ENCODE data around the gene ZNF618. TPM values are rescaled to one million over a fixed set of nuclear protein-coding genes. Genes with fewer than 3 reads are reported as not detected.

Gene ZNF618
- polyA plus RNA-seq, 1 donor (not counting 4 experiments of a cell fraction or from before 2014, with no cell fraction given), result 2.5 TPM

DNA sequence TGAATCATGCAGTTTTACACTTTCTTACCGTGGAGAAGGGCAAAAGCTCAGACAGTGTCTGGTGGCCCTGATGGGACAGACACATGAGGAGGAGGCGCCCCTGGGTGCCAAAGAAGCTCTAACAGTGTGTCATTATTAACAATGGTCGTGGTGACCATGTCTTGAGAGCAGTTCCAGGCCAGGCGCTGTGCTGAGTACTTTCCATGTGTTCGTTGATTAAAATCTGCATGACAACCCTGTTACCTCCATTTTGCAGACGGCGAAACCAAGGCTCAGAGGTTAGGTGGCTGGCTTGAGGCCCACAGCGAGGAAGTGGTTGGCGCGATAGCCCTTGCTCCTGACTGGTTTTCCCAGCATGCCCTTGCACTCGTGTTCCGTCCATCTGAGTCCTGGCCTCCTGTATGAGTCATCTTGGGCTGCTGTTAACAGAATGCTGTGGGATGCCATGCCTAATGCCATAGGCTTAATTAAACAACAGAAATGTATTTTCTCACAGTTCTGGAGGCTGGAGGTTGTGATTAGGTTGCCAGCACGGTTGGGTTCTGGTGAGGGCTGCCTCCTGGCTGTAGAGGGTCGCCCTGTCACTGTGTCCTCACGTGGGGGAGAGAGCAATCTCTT lies 110.0 kb downstream of the ZNF618 start:
- Histone ChIP-seq H3K4me3 (ENCODE audit: control insufficient read depth in 2 of 3, extremely low read depth in 1 of 3, insufficient read depth in 2 of 3, low read depth in 1 of 3, low read length in 3 of 3) (no peak overlapping the region), H3K9ac (ENCODE audit: control insufficient read depth, extremely low read depth, insufficient read depth, low read length) (no peak overlapping the region), H3K4me1 (ENCODE audit: control insufficient read depth, extremely low read depth, insufficient read depth, low read length) (no peaks in the 10 kb centered on the region), H3K79me2 (ENCODE audit: control insufficient read depth, insufficient read depth, low read length) (no peaks in the 10 kb centered on the region), H3K27me3 (ENCODE audit: control insufficient read depth, extremely low read depth, insufficient read depth, low read length) (no peaks in the 10 kb centered on the region), H3K9me1 (ENCODE audit: control insufficient read depth, extremely low read depth, insufficient read depth, low read length) (no peaks in the 10 kb centered on the region), H3K4me2 (ENCODE audit: control insufficient read depth, extremely low read depth, insufficient read depth, low read depth, low read length) (no peak overlapping the region), H4K20me1 (ENCODE audit: control insufficient read depth, extremely low read depth, insufficient read depth, low read length) (no peaks in the 10 kb centered on the region), H3K27ac (ENCODE audit: control insufficient read depth, insufficient read depth, low read length) (no peak overlapping the region), H3K36me3 (ENCODE audit: control insufficient read depth in 2 of 2, extremely low read depth in 1 of 2, insufficient read depth in 2 of 2, low read length in 2 of 2) (peaks cover 0 to 9% of the 10 kb centered on the region in 2 experiments), H3K9me3 (ENCODE audit: control insufficient read depth, low read depth, low read length) (no peaks in the 10 kb centered on the region), H2AFZ (ENCODE audit: control insufficient read depth, low read length) (no peak overlapping the region)
- DNase-seq (ENCODE audit: low read depth, low spot score), result no peak
- dilution Hi-C loops (cut with MboI; ENCODE audit: extremely low pct_ligation_motif_present, low sequenced_read_pairs), result no loop called here
- no peak for TF ChIP-seq EZH2 (IDR thresholded peaks at IDR 0.05; ENCODE audit: low read length)
- TF ChIP-seq, protein P1, sequence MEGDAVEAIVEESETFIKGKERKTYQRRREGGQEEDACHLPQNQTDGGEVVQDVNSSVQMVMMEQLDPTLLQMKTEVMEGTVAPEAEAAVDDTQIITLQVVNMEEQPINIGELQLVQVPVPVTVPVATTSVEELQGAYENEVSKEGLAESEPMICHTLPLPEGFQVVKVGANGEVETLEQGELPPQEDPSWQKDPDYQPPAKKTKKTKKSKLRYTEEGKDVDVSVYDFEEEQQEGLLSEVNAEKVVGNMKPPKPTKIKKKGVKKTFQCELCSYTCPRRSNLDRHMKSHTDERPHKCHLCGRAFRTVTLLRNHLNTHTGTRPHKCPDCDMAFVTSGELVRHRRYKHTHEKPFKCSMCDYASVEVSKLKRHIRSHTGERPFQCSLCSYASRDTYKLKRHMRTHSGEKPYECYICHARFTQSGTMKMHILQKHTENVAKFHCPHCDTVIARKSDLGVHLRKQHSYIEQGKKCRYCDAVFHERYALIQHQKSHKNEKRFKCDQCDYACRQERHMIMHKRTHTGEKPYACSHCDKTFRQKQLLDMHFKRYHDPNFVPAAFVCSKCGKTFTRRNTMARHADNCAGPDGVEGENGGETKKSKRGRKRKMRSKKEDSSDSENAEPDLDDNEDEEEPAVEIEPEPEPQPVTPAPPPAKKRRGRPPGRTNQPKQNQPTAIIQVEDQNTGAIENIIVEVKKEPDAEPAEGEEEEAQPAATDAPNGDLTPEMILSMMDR (optimal IDR thresholded peaks at IDR 0.05 in 1 of 3, IDR thresholded peaks at IDR 0.05 in 1 of 3, conservative IDR thresholded peaks at IDR 0.05 in 1 of 3; ENCODE audit: extremely low read depth in 1 of 3, insufficient read depth in 2 of 3, low read length in 3 of 3), result no peak
- no peak for FAIRE-seq

DNA sequence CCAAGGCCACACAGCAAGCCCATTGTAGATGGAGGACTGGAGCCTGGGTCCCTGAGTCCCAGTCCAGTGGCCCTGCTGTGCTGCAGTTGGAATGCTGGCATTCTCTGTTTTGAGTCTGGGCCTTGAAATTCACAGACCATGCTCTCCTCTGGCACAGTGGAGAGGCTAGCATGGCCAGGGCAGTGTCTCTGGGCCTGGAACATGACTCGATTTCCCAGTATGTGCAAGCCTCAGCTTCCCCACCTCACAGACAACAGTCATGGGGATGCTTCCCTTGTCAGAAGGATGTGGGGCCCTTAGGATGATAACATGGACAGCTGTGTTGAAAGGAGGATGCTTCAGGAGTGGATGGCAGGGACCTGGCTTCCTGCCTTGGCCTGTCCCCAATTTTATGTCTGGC lies 110.8 kb downstream of the ZNF618 start:
- Histone ChIP-seq H3K4me1 (ENCODE audit: control insufficient read depth, extremely low read depth, insufficient read depth, low read length) (no peaks in the 10 kb centered on the region), H3K27ac (ENCODE audit: control insufficient read depth, insufficient read depth, low read length) (no peak overlapping the region), H3K27me3 (ENCODE audit: control insufficient read depth, extremely low read depth, insufficient read depth, low read length) (no peaks in the 10 kb centered on the region), H2AFZ (ENCODE audit: control insufficient read depth, low read length) (no peak overlapping the region), H3K36me3 (ENCODE audit: control insufficient read depth in 2 of 2, extremely low read depth in 1 of 2, insufficient read depth in 2 of 2, low read length in 2 of 2) (peaks cover 0 to 8% of the 10 kb centered on the region in 2 experiments), H3K4me2 (ENCODE audit: control insufficient read depth, extremely low read depth, insufficient read depth, low read depth, low read length) (no peak overlapping the region), H3K4me3 (ENCODE audit: control insufficient read depth in 2 of 3, extremely low read depth in 1 of 3, insufficient read depth in 2 of 3, low read depth in 1 of 3, low read length in 3 of 3) (no peak overlapping the region), H3K79me2 (ENCODE audit: control insufficient read depth, insufficient read depth, low read length) (no peaks in the 10 kb centered on the region), H3K9me1 (ENCODE audit: control insufficient read depth, extremely low read depth, insufficient read depth, low read length) (no peaks in the 10 kb centered on the region), H3K9ac (ENCODE audit: control insufficient read depth, extremely low read depth, insufficient read depth, low read length) (no peak overlapping the region), H4K20me1 (ENCODE audit: control insufficient read depth, extremely low read depth, insufficient read depth, low read length) (no peaks in the 10 kb centered on the region), H3K9me3 (ENCODE audit: control insufficient read depth, low read depth, low read length) (no peaks in the 10 kb centered on the region)
- no peak for FAIRE-seq
- dilution Hi-C loops (cut with MboI; ENCODE audit: extremely low pct_ligation_motif_present, low sequenced_read_pairs), result no loop called here
- DNase-seq (ENCODE audit: low read depth, low spot score), result no peak
- TF ChIP-seq, protein P1 (optimal IDR thresholded peaks at IDR 0.05 in 1 of 3, IDR thresholded peaks at IDR 0.05 in 1 of 3, conservative IDR thresholded peaks at IDR 0.05 in 1 of 3; ENCODE audit: extremely low read depth in 1 of 3, insufficient read depth in 2 of 3, low read length in 3 of 3), result no peak
- no peak for TF ChIP-seq EZH2 (IDR thresholded peaks at IDR 0.05; ENCODE audit: low read length)
